Caco-2 (cell line): Measurements from ENCODE around the gene CCR1. TPM values are rescaled to one million over a fixed set of nuclear protein-coding genes. Genes with fewer than 3 reads are reported as not detected.

ENCODE experiments used
- BruUV-seq: library from RNA; stranded (reverse); fragments of 400-500 nt; replicated peaks from 2 replicates; lab custom pipeline; 2021; lab: Mats Ljungman, UMichigan
- CTCF ChIA-PET: fragments of 300-600 bp; sonication (Branson Sonifier 250); formaldehyde crosslinking; loops from one replicate; lab custom pipeline; 2022; ENCODE audit warnings: antibody characterized with exemption; lab: Charles Lee
- POLR2A ChIA-PET: fragments of 300-600 bp; sonication (Branson Sonifier 250); formaldehyde crosslinking; loops from one replicate; lab custom pipeline; 2022; ENCODE audit warnings: antibody characterized with exemption; lab: Charles Lee
- DNase-seq, 2 experiments: peaks; one replicate each; pipeline versions ENCODE4 v3.0.0 to v3.0.0-alpha.2; 2020 to 2022
- H3K27me3 ChIP-seq: replicated peaks from 2 replicates; pipeline ENCODE4 v1.6.0; 2011; ENCODE audit warnings: low read length; ENCODE audit not compliant: control insufficient read depth, insufficient read depth
- H3K36me3 ChIP-seq: 2 replicates; pipeline ENCODE4 v1.5.1; 2011; ENCODE audit warnings: low read length; ENCODE audit not compliant: control insufficient read depth, insufficient read depth
- H3K4me1 ChIP-seq: fragments of 250-450 bp; sonication (Bioruptor Pico); 2 replicates; pipeline ENCODE4 v1.5.1; 2020; ENCODE audit warnings: mild to moderate bottlenecking
- H3K4me3 ChIP-seq: 2 replicates; pipeline ENCODE4 v1.5.1; 2011; ENCODE audit warnings: low read depth, mild to moderate bottlenecking, control low read depth, low read length
- H3K9me3 ChIP-seq: fragments of 250-450 bp; sonication (Bioruptor Pico); 2 replicates; pipeline ENCODE4 v1.5.1; 2020; ENCODE audit warnings: mild to moderate bottlenecking, moderate library complexity
- H3K27ac Mint-ChIP-seq: one replicate; pipeline ENCODE4 v1.8.0; 2022; ENCODE audit warnings: mixed read lengths; ENCODE audit not compliant: unreplicated experiment
- H3K27me3 Mint-ChIP-seq: one replicate; pipeline ENCODE4 v1.8.0; 2022; ENCODE audit warnings: mixed read lengths; ENCODE audit not compliant: insufficient read depth, unreplicated experiment
- H3K36me3 Mint-ChIP-seq: one replicate; pipeline ENCODE4 v1.8.0; 2022; ENCODE audit warnings: mild to moderate bottlenecking, mixed read lengths; ENCODE audit not compliant: insufficient read depth, unreplicated experiment
- H3K4me1 Mint-ChIP-seq: one replicate; pipeline ENCODE4 v1.8.0; 2022; ENCODE audit warnings: low read depth, mixed read lengths; ENCODE audit not compliant: unreplicated experiment
- H3K4me3 Mint-ChIP-seq: one replicate; pipeline ENCODE4 v1.8.0; 2022; ENCODE audit warnings: mild to moderate bottlenecking, moderate library complexity, mixed read lengths; ENCODE audit not compliant: unreplicated experiment
- H3K9me3 Mint-ChIP-seq: one replicate; pipeline ENCODE4 v1.8.0; 2022; ENCODE audit warnings: mixed read lengths; ENCODE audit not compliant: unreplicated experiment
- intact Hi-C: fragments of 100-400 bp; cut with micrococcal nuclease; formaldehyde crosslinking; loops from one replicate; pipeline ENCODE4 v1.10.0; 2022; ENCODE audit not compliant: unreplicated experiment
- total RNA-seq: library from RNA; stranded (reverse); gene quantifications from 2 replicates; pipeline ENCODE4 v1.2.3, GENCODE V29; 2022
- TF ChIP-seq, protein P1 (sequence below), 2 experiments: fragments of 200-600 bp in 1 of 2; IDR thresholded peaks; 1 replicate in 1 of 2; 2 replicates in 1 of 2; pipeline versions ENCODE4 v1.5.1 to v1.8.0; 2011 to 2022; ENCODE audit warnings: antibody characterized with exemption in 1 of 2, control low read depth in 1 of 2, inconsistent platforms in 1 of 2, low read depth in 1 of 2, low read length in 1 of 2, mild to moderate bottlenecking in 1 of 2, moderate library complexity in 1 of 2; ENCODE audit not compliant: insufficient read depth in 1 of 2, severe bottlenecking in 1 of 2, unreplicated experiment in 1 of 2

Gene CCR1
- total RNA-seq, 1 experiment from 2014 or later, result 2.9 TPM

DNA sequence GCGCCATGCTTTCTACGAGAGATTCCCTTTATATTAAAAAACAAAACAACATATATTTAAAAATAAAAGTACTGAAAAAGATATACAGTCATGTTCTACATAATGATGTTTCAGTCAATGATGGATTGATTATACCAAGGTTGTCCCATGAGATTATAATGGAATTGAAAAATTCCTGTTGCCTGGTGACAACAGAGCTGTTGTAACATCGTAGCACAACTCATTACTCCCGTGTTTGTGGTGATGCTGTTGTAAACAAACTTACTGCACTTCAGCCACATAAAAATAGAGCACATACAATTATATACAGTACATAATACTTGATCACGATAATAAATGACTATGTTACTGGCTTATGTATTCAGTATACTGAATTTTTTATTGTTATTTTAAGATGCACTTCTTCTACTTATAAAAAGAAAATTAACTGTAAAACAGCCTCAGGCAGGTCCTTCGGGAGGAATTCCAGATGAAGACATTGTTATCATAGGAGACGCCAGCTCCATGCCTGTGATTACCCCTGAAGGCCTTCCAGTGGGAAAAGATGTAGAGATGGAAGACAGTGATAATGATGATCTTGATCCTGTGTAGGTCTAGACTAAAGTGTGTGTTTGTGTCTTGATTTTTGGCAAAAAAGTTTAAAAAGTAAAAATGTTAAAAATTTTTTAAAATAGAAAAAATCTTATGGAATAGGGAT lies 11.7 kb downstream of the CCR1 start:
- intact Hi-C loops, result no loop called here

DNA sequence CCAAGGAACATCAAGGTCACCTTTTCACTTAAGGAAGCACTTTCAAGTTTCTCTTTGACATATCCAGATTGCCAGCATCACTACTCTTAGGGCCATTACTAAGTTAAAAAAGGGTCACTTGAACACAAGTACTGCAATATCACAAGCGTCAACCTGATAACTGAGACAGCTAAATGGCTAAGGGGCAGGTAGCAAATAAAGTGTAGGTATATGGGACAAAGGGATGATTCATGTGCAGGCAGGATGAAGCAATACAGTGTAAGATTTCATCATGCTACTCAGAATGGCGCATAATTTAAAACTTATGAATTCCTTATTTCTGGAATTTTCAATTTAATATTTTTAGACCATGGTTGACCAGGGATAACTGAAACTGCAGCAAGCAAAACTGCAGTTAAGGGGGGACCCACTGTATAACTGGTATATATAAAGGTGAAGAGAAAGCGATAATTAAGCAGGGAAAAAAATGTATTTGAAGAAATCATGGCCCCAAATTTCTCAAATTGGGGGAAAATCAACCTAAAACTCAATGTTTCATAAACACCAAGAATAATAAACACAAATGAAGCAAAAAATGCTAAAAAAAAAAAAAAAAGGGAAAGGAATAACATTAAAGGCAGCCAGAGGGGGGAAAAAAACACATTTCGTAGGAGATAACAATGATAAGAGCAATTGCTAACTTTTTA lies 13.1 kb downstream of the CCR1 start:
- H3K9me3 Mint-ChIP-seq, result peaks cover 35% of the 10 kb centered on the region
- POLR2A ChIA-PET, result no interaction called here
- H3K27ac Mint-ChIP-seq, result peak overlapping the region; percentile 55

More for the DNA sequence above, 11.7 kb downstream of the CCR1 start:
- no peaks in the 10 kb centered on the region for H3K4me1 ChIP-seq
- H3K27me3 Mint-ChIP-seq, result no peaks in the 10 kb centered on the region
- ChIA-PET POLR2A (no interaction called here), CTCF (no interaction called here)
- no peaks in the 10 kb centered on the region for H3K4me1 Mint-ChIP-seq
- H3K9me3 Mint-ChIP-seq, result peaks cover 35% of the 10 kb centered on the region
- H3K4me3 Mint-ChIP-seq, result no peak overlapping the region
- TF ChIP-seq, protein P1, sequence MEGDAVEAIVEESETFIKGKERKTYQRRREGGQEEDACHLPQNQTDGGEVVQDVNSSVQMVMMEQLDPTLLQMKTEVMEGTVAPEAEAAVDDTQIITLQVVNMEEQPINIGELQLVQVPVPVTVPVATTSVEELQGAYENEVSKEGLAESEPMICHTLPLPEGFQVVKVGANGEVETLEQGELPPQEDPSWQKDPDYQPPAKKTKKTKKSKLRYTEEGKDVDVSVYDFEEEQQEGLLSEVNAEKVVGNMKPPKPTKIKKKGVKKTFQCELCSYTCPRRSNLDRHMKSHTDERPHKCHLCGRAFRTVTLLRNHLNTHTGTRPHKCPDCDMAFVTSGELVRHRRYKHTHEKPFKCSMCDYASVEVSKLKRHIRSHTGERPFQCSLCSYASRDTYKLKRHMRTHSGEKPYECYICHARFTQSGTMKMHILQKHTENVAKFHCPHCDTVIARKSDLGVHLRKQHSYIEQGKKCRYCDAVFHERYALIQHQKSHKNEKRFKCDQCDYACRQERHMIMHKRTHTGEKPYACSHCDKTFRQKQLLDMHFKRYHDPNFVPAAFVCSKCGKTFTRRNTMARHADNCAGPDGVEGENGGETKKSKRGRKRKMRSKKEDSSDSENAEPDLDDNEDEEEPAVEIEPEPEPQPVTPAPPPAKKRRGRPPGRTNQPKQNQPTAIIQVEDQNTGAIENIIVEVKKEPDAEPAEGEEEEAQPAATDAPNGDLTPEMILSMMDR (IDR thresholded peaks at IDR 0.05; ENCODE audit: insufficient read depth in 1 of 2, low read depth in 1 of 2, low read length in 1 of 2, severe bottlenecking in 1 of 2, unreplicated experiment in 1 of 2), result no peak
- no peaks in the 10 kb centered on the region for H3K36me3 ChIP-seq
- no peak for DNase-seq
- no peak overlapping the region for H3K27ac Mint-ChIP-seq
- H3K4me3 ChIP-seq, result no peak overlapping the region
- peaks cover 9% of the 10 kb centered on the region for H3K36me3 Mint-ChIP-seq
- H3K27me3 ChIP-seq, result no peaks in the 10 kb centered on the region
- BruUV-seq, result no TSS peak
- H3K9me3 ChIP-seq, result peaks cover 24% of the 10 kb centered on the region

GRCh38 chr3:46193436-46193835 lies 14.7 kb downstream of the CCR1 start:
- Mint-ChIP-seq H3K36me3 (peaks cover 16% of the 10 kb centered on the region), H3K4me1 (no peaks in the 10 kb centered on the region), H3K27ac (no peak overlapping the region), H3K4me3 (no peak overlapping the region), H3K27me3 (no peaks in the 10 kb centered on the region), H3K9me3 (peaks cover 35% of the 10 kb centered on the region)
- no TSS peak for BruUV-seq
- Histone ChIP-seq H3K9me3 (peaks cover 24% of the 10 kb centered on the region), H3K27me3 (no peaks in the 10 kb centered on the region), H3K4me1 (no peaks in the 10 kb centered on the region), H3K4me3 (no peak overlapping the region), H3K36me3 (no peaks in the 10 kb centered on the region)
- CTCF ChIA-PET, result no interaction called here
- POLR2A ChIA-PET, result no interaction called here
- no peak for DNase-seq
- TF ChIP-seq, protein P1 (IDR thresholded peaks at IDR 0.05; ENCODE audit: insufficient read depth in 1 of 2, low read depth in 1 of 2, low read length in 1 of 2, severe bottlenecking in 1 of 2, unreplicated experiment in 1 of 2), result no peak
- intact Hi-C loops, result no loop called here

More for the DNA sequence above, 13.1 kb downstream of the CCR1 start:
- DNase-seq, result no peak
- intact Hi-C loops, result no loop called here
- Mint-ChIP-seq H3K27me3 (no peaks in the 10 kb centered on the region), H3K4me1 (no peaks in the 10 kb centered on the region), H3K4me3 (no peak overlapping the region), H3K36me3 (peaks cover 16% of the 10 kb centered on the region)
- TF ChIP-seq, protein P1 (IDR thresholded peaks at IDR 0.05; ENCODE audit: insufficient read depth in 1 of 2, low read depth in 1 of 2, low read length in 1 of 2, severe bottlenecking in 1 of 2, unreplicated experiment in 1 of 2), result no peak
- Histone ChIP-seq H3K9me3 (peaks cover 24% of the 10 kb centered on the region), H3K4me3 (no peak overlapping the region), H3K36me3 (no peaks in the 10 kb centered on the region), H3K4me1 (no peaks in the 10 kb centered on the region), H3K27me3 (no peaks in the 10 kb centered on the region)
- no TSS peak for BruUV-seq
- CTCF ChIA-PET, result no interaction called here
